Fibroblast of gingiva (primary cell): ENCODE data around the gene CEP192.
A peak's percentile ranks its signal among the peaks of the same experiment; 100 is the strongest.

Source experiments
- DNase-seq: peaks from one replicate; pipeline ENCODE4 v3.0.0-alpha.2; 2011; ENCODE audit warnings: low read depth

CEP192 gene

DNA sequence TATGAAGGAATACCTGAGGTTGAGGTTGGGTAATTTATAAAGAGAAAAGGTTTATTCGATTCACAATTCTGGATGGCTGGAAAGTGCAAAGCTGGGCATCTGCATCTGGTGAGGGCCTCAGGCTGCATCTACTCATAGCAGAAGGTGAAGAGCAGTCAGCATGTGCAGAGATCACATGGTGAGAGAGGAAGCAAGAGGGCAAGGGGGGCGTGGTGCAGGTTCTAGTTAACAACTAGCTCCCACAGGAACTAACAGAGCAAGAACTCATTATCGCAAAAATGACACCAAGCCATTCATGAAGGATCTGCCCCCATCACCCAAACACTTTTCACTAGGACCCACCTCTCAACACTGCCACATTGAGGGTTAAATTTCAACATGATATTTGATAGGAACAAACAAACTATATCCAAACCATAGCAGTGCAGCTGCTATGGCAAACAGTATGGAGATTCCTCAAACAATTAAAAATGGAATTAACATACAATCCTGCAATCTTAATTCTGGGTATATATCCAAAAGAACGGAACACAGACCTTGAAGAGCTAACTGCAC, 154.6 kb downstream of the CEP192 start:
- DNase-seq, result no peak

- no peak for DNase-seq
These were observed 156.0 kb downstream of the CEP192 start for GRCh38 chr18:13147130-13147529.

DNA sequence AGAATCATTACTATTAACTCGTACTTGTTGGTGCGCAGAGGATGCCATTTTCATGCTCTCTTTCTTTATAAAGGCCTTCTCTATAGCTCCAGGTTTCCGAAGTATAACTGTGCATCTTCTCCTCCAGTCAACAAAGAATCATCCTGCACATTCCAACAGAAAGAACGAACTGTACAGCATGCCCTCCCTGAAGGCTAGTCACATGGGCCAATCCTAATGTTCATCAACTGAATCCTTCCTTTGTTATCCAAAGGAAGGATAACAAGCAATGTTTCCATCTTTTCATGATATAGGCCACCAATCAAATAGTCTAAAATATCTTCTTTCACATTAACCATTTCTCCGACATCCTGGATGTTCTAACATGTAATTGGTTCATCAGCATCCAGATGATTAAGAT, 160.5 kb downstream of the CEP192 start:
- no peak for DNase-seq

- no peak for DNase-seq
These were observed 167.3 kb downstream of the CEP192 start for GRCh38 chr18:13158428-13158827.

DNA sequence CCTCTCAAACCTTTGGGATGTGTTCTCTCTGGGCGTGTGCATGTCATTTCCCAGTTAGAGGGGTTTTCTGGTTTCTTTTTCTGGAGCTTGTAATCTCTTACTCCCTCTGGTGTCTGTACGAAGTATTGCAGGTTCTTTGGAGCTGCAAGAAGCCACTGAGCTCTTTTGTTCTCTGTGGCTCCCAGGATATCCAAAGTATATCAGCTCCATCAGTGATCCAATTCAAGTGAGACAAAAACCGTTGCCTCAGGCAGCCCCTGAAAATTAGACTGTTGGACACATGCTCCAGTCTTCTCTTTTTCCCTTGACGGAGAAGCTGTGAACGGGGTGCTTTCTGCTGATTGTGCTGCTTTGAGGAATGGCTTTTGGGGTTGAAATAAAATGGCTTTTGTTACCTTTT, 168.4 kb downstream of the CEP192 start:
- peak; percentile 62 for DNase-seq

DNA sequence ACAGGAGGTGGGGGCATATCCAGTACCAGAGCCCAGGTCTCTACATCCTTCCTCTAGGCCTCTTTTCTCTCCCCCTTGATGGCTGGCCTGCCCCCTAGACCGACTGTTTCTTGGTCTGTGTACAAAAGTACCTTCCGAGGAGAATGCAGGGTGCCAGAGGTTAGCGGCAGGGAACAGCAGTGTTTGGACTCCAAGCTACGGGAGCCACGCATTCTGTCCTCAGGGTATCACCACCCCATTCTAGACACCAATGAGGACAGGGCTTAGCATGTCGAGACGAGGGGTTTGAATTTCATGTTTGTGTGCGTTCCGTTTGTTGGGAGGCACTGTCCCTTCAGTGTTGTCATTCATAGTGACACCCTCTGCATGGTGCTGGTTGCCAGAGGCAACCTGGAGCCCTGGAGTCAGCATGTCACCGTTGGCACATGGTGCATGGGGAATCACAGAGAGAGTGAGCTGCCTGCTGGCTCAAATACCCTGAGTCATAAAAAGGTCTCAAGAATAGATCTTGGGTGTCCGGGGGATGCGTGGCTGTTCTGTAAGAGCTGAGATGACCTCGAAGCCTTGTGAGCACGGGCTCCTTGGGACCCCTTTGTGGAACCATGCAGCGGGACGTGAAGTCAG, 170.2 kb downstream of the CEP192 start:
- DNase-seq, result no peak

- peak; percentile 33 for DNase-seq
These were observed 172.2 kb downstream of the CEP192 start for GRCh38 chr18:13163167-13163927.

- no peak for DNase-seq
These were observed 173.2 kb downstream of the CEP192 start for GRCh38 chr18:13164406-13164805.

GRCh38 chr18:13165636-13166423, 174.7 kb downstream of the CEP192 start:
- no peak for DNase-seq

DNA sequence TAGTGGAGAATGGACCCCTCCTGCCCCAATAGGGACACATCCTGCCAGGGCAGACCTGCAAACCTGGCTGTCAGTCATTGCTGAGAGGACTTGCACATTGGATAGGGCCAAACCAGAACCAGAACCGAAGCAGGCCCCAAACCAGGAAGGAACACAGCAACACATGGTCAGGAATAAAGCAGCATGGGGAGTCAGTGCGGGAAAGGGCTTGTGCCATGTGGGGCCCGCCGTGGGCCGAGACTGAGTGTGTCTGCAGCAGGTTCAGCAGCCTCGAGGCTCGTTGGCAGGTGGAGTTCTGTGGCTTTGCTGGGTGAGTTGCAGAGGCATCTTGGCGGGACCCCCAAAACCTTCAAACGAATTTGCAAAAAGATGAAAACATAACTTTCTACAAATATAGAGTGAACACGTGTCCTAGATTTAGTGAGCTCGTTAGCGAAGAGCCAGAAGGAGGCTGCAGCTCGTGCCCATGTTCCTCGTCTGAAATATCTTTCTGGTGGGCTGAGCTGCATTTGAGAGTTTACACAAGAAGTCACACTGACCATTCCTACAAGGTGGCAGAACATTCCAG, 182.5 kb downstream of the CEP192 start:
- no peak for DNase-seq
